SH-SY5Y (cell line): ENCODE measurements around the gene IFRD2.

Experiments
- GATA2 ChIP-seq: IDR thresholded peaks from 2 replicates; pipeline ENCODE4 v1.6.1; 2011; ENCODE audit warnings: mild to moderate bottlenecking, low read depth, low read length
- GATA3 ChIP-seq: IDR thresholded peaks from 2 replicates; pipeline ENCODE4 v1.6.1; 2011; ENCODE audit warnings: low read depth, mild to moderate bottlenecking, low read length, moderate library complexity

DNA sequence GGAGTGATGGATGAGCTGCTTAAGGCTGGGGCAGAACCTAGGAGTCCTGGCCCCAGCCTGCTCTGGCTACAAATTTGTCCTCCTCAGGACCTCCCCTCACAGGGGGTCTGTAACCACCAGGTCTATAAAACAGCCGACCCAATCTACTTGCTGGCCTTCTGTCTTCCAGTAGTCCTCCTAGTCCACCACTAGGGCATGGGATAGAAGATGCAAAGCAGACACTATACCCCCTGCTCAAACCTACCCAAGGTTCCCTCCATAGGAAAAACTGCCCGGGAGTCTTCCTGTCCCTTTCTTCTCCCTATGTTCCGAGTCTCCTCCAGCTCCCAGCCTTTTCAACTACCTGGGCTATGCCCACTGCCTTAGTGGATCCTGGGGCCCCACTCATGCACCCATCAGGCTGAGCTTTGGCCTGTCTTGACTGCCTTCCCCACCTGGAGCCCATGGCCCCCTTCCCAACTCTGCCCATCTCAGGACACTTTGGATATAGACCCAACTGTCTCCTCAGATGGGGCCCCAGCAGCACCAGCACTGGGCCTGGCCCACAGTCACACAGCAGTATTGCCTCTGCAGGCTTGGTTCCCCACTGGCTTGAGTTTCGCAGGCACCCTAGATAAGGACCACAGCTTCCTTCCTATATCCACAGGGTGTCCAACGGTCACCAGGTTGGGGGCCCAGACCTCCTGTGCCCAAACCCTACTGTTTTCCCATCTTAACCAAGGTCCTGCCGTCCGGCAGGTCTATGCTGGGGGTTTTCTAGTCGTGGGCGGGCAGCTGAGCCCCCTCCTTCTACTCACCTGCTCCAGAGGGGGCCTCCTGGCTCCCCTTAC is 5.9 kb upstream of the IFRD2 start:
- TF ChIP-seq GATA3 (no peak), GATA2 (no peak)
